ENCODE results near the gene MYCBP.

Gene MYCBP

DNA sequence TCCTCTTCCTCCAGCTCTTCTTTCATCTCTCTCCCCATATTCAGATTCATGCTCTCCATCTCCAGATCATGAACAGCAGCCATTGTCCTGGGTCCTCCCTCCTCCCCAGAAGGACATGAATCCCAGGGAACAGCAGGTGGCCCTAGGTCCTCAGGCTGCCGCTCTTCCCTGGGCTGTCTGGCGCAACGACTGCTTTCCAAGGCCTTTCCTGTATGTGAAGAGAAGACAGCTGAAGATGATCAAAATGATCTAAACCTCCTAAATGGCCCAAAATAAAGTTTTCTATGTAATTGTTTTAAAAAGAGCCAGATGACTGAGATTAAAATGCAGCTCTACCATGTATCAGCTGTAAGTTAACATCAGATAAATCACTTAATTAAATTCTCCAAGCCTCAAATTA lies 46.0 kb upstream of the MYCBP start:
- Histone ChIP-seq H3K4me1 (ENCODE audit: control insufficient read depth, insufficient read depth, low read length) (no peaks in the 10 kb centered on the region), H3K9me3 (ENCODE audit: control insufficient read depth, insufficient read depth, low read depth, low read length) (no peaks in the 10 kb centered on the region), H3K36me3 (ENCODE audit: control insufficient read depth in 2 of 2, insufficient read depth in 1 of 2, low read length in 2 of 2) (no peaks in the 10 kb centered on the region), H3K27ac (ENCODE audit: extremely low read depth, low read depth, low read length) (no peak overlapping the region), H3K4me3 (ENCODE audit: low read depth, low read length) (no peak overlapping the region)
- POLR2A ChIA-PET = no interaction called here
- peak; percentile 14; the same call in 1 of the 2 replicates for TF ChIP-seq ZNF341 (tag by site-specific recombination; IDR thresholded peaks at IDR 0.05; ENCODE audit: low read depth)
- TF ChIP-seq, protein P1, sequence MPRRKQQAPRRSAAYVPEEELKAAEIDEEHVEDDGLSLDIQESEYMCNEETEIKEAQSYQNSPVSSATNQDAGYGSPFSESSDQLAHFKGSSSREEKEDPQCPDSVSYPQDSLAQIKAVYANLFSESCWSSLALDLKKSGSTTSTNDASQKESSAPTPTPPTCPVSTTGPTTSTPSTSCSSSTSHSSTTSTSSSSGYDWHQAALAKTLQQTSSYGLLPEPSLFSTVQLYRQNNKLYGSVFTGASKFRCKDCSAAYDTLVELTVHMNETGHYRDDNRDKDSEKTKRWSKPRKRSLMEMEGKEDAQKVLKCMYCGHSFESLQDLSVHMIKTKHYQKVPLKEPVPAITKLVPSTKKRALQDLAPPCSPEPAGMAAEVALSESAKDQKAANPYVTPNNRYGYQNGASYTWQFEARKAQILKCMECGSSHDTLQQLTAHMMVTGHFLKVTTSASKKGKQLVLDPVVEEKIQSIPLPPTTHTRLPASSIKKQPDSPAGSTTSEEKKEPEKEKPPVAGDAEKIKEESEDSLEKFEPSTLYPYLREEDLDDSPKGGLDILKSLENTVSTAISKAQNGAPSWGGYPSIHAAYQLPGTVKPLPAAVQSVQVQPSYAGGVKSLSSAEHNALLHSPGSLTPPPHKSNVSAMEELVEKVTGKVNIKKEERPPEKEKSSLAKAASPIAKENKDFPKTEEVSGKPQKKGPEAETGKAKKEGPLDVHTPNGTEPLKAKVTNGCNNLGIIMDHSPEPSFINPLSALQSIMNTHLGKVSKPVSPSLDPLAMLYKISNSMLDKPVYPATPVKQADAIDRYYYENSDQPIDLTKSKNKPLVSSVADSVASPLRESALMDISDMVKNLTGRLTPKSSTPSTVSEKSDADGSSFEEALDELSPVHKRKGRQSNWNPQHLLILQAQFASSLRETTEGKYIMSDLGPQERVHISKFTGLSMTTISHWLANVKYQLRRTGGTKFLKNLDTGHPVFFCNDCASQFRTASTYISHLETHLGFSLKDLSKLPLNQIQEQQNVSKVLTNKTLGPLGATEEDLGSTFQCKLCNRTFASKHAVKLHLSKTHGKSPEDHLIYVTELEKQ (tag by site-specific recombination; IDR thresholded peaks at IDR 0.05; ENCODE audit: borderline replicate concordance) = no peak
- CTCF ChIA-PET = interaction anchor here (0.6 to 1.0 kb wide), 3 partner anchors 120 to 1330 kb away, joined by 3 to 8 read pairs (median 8); no protein-coding TSS in a partner anchor

DNA sequence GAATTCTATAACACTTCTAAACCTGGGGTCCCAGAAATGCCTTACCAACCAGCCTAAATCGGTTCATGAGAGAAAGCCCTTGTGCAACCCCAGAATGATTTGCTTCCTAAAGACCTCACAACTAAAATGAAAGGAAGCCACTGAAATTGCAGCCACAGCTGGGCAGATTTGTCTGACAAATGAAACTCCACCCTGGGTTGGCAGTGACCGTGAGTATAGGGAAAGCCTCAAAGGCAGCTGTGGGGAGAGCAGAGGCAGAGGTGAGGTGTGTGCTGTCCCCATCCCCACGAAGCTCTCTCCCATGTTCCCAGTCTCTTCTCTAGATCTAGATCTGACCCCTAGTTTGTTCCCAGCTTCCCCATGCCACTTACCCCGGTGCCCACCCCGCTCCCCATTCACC lies 45.4 kb upstream of the MYCBP start:
- H3K4me3 ChIP-seq (ENCODE audit: low read depth, low read length) = no peak overlapping the region
- ChIA-PET CTCF (interaction anchor here (0.6 to 1.0 kb wide), 3 partner anchors 121 to 1331 kb away, joined by 3 to 8 read pairs (median 8); no protein-coding TSS in a partner anchor), POLR2A (no interaction called here)
- TF ChIP-seq SETDB1 (IDR thresholded peaks at IDR 0.05; ENCODE audit: insufficient read length, low read length) (no peak), ZBTB1 (tag by site-specific recombination; IDR thresholded peaks at IDR 0.05) (no peak), ZBTB21 (tag by site-specific recombination; IDR thresholded peaks at IDR 0.05) (no peak), ZNF560 (tag by site-specific recombination; IDR thresholded peaks at IDR 0.05; ENCODE audit: borderline replicate concordance) (no peak), ZNF529 (tag by site-specific recombination; IDR thresholded peaks at IDR 0.05; ENCODE audit: insufficient replicate concordance) (no peak), ZNF558 (tag by site-specific recombination; IDR thresholded peaks at IDR 0.05) (no peak), BCL11B (tag by site-specific recombination; IDR thresholded peaks at IDR 0.05; ENCODE audit: low read depth) (no peak), ZFP41 (tag by site-specific recombination; IDR thresholded peaks at IDR 0.05; ENCODE audit: borderline replicate concordance) (no peak), ZNF138 (tag by site-specific recombination; IDR thresholded peaks at IDR 0.05; ENCODE audit: borderline replicate concordance) (no peak)
- TF ChIP-seq, protein P2, sequence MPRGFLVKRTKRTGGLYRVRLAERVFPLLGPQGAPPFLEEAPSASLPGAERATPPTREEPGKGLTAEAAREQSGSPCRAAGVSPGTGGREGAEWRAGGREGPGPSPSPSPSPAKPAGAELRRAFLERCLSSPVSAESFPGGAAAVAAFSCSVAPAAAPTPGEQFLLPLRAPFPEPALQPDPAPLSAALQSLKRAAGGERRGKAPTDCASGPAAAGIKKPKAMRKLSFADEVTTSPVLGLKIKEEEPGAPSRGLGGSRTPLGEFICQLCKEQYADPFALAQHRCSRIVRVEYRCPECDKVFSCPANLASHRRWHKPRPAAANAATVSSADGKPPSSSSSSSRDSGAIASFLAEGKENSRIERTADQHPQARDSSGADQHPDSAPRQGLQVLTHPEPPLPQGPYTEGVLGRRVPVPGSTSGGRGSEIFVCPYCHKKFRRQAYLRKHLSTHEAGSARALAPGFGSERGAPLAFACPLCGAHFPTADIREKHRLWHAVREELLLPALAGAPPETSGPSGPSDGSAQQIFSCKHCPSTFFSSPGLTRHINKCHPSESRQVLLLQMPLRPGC (tag by site-specific recombination; IDR thresholded peaks at IDR 0.05) = no peak
- TF ChIP-seq, protein P3, sequence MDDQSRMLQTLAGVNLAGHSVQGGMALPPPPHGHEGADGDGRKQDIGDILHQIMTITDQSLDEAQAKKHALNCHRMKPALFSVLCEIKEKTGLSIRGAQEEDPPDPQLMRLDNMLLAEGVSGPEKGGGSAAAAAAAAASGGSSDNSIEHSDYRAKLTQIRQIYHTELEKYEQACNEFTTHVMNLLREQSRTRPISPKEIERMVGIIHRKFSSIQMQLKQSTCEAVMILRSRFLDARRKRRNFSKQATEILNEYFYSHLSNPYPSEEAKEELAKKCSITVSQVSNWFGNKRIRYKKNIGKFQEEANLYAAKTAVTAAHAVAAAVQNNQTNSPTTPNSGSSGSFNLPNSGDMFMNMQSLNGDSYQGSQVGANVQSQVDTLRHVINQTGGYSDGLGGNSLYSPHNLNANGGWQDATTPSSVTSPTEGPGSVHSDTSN (CRISPR knock-in tag; IDR thresholded peaks at IDR 0.05) = no peak
- no peak overlapping the region for H3K27ac ChIP-seq (ENCODE audit: extremely low read depth, low read depth, low read length)
- no peaks in the 10 kb centered on the region for H3K4me1 ChIP-seq (ENCODE audit: control insufficient read depth, insufficient read depth, low read length)
- H3K9me3 ChIP-seq (ENCODE audit: control insufficient read depth, insufficient read depth, low read depth, low read length) = no peaks in the 10 kb centered on the region
- H3K36me3 ChIP-seq (ENCODE audit: control insufficient read depth in 2 of 2, insufficient read depth in 1 of 2, low read length in 2 of 2) = no peaks in the 10 kb centered on the region

DNA sequence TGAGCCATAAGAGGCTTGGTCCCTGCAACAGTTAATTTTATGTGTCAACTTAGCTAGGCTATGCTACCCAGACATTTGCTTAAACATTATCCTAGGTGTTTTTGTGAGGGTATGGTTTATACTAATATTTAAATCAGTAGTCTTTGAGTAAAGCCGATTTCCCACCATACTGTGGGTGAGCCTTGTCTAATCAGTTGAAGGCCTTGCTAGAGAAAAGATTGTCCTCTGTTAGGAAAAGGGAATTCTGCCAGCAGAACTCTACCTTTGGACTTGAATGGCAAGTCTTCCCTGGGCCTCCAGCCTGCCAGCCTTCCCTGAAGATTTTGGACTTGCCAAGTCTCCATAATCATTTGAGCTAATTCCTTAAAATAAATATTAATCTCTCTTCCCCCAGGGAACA lies 44.6 kb upstream of the MYCBP start:
- TF ChIP-seq ZNF76 (tag by site-specific recombination; IDR thresholded peaks at IDR 0.05; ENCODE audit: borderline replicate concordance, low read depth) (no peak), ZNF132 (tag by site-specific recombination; IDR thresholded peaks at IDR 0.05; ENCODE audit: borderline replicate concordance) (no peak), ZNF768 (tag by site-specific recombination; IDR thresholded peaks at IDR 0.05) (no peak), ZNF10 (tag by site-specific recombination; IDR thresholded peaks at IDR 0.05) (peak; percentile 98), GFI1B (tag by site-specific recombination; IDR thresholded peaks at IDR 0.05) (no peak)
- TF ChIP-seq, protein P4, sequence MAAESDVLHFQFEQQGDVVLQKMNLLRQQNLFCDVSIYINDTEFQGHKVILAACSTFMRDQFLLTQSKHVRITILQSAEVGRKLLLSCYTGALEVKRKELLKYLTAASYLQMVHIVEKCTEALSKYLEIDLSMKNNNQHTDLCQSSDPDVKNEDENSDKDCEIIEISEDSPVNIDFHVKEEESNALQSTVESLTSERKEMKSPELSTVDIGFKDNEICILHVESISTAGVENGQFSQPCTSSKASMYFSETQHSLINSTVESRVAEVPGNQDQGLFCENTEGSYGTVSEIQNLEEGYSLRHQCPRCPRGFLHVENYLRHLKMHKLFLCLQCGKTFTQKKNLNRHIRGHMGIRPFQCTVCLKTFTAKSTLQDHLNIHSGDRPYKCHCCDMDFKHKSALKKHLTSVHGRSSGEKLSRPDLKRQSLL (tag by site-specific recombination; IDR thresholded peaks at IDR 0.05) = no peak
- H3K4me3 ChIP-seq (ENCODE audit: low read depth, low read length) = no peak overlapping the region
- no peaks in the 10 kb centered on the region for H3K9me3 ChIP-seq (ENCODE audit: control insufficient read depth, insufficient read depth, low read depth, low read length)
- ChIA-PET CTCF (no interaction called here), POLR2A (no interaction called here)
- no peaks in the 10 kb centered on the region for H3K4me1 ChIP-seq (ENCODE audit: control insufficient read depth, insufficient read depth, low read length)
- no peak overlapping the region for H3K27ac ChIP-seq (ENCODE audit: extremely low read depth, low read depth, low read length)
- no peaks in the 10 kb centered on the region for H3K36me3 ChIP-seq (ENCODE audit: control insufficient read depth in 2 of 2, insufficient read depth in 1 of 2, low read length in 2 of 2)
